Ovary (tissue), 9 donors: ENCODE results near the gene MRAS. TPM values are rescaled to one million over a fixed set of nuclear protein-coding genes. Genes with fewer than 3 reads are reported as not detected.
"Not testable (repeated sequence)": the region's sequence is repeated elsewhere in the genome, so short reads cannot be mapped to it uniquely, and the experiment has no call there.

Experiments
- DNase-seq, 5 donors: peaks; one replicate each; pipeline ENCODE4 v3.0.0-alpha.2; 2019 to 2020
- H3K27ac ChIP-seq, 2 donors: fragments of 200-600 bp; one replicate each; pipeline versions ENCODE4 v1.5.1 to v1.8.0; 2019 to 2022
- H3K27me3 ChIP-seq: fragments of 200-600 bp; one replicate; pipeline ENCODE4 v1.8.0; 2022
- H3K36me3 ChIP-seq: fragments of 200-600 bp; sonication (generic); one replicate; pipeline ENCODE4 v1.5.1; 2019
- H3K4me1 ChIP-seq: one replicate; pipeline ENCODE4 v1.8.1; 2013; ENCODE audit warnings: mild to moderate bottlenecking, moderate library complexity; ENCODE audit not compliant: insufficient read depth
- H3K4me3 ChIP-seq: fragments of 200-600 bp; sonication (generic); one replicate; pipeline ENCODE4 v1.5.1; 2017
- H3K9me3 ChIP-seq, 2 donors: fragments of 200-600 bp in 1 of 2; sonication (generic) in 1 of 2; one replicate each; pipeline versions ENCODE4 v1.5.1 to v1.8.1; 2013 to 2019; ENCODE audit warnings: mild to moderate bottlenecking in 1 of 2, moderate library complexity in 1 of 2
- CTCF ChIP-seq, 3 donors: fragments of 450-650 bp in 2 of 3; fragments of 200-600 bp in 1 of 3; IDR thresholded peaks; one replicate each; pipeline versions ENCODE4 v1.5.1 to v1.8.0; 2016 to 2022; ENCODE audit warnings: antibody characterized with exemption in 3 of 3, mild to moderate bottlenecking in 1 of 3
- EP300 ChIP-seq: sonication (generic); formaldehyde crosslinking; IDR thresholded peaks from one replicate; pipeline ENCODE4 v1.6.1; 2017; ENCODE audit warnings: antibody characterized with exemption
- WGBS, 3 donors: extraction: QIAGEN DNeasy Blood & Tissue Kit in 1 of 3; methylation state at CpG; one replicate each; pipeline versions ENCODE4 v1.1.5 to v1.1.7; 2013 to 2017; 5-methylcytosine and 5-hydroxymethylcytosine counted together
- intact Hi-C, 4 donors: fragments of 100-400 bp; cut with DNase I; formaldehyde crosslinking; loops; one replicate each; pipeline versions ENCODE4 v1.11.0 to v1.15.1; 2022 to 2023
- polyA plus RNA-seq, 2 donors: library from polyadenylated mRNA; stranded (reverse); fragments of 200-250 nt in 1 of 2; fragments of 350-450 nt in 1 of 2; fragmentation: Illumina TruSeq in 1 of 2; extraction: RNeasy Lipid Tissue Mini Kit (QIAGEN cat#74804) in 1 of 2; gene quantifications; one replicate each; pipeline ENCODE4 v1.2.3, GENCODE V29; 2013 to 2014
- total RNA-seq, 7 donors: library from RNA; depleted of rRNA in 2 of 7; stranded (reverse); fragments of >200 nt in 2 of 7; fragmentation: NEBNext Ultra II Directional in 3 of 7; extraction: Animal tissue kit (Norgen Biotek cat#: 25700) in 3 of 7; gene quantifications; one replicate each; pipeline versions ENCODE4 v1.1.0 to v1.2.4, GENCODE V29; 2016 to 2023
- donor health status: DM: no; HTN: no; CAD: no; lungs with moderate emphysema.
- donor health status: DM: no; HTN: no; CAD: no.
- donor health status: Bipolar disorder and iron deficiency.
- donor health status: DM: yes; HTN: yes; CAD: no.
- donor health status: DM: no; HTN: no; CAD: no.
- donor health status: DM: yes; HTN: yes; CAD: no.

MRAS gene
- total and polyA plus RNA-seq, 9 donors: 35.9 to 148 (median 80.5) TPM

- Histone ChIP-seq H3K27ac (no peak overlapping the region), H3K27me3 (no peaks in the 10 kb centered on the region), H3K36me3 (no peaks in the 10 kb centered on the region), H3K4me3 (no peak overlapping the region), H3K9me3 (no peaks in the 10 kb centered on the region), H3K4me1 (no peaks in the 10 kb centered on the region)
- intact Hi-C loops: no loop called here
- 85 to 87% (median 86%) methylated on average over 43 of the region's 43 CpGs for WGBS, 3 donors
- DNase-seq: peak in 1 of 5 donors; percentile 28
- TF ChIP-seq EP300: no peak
Observed at GRCh38 chr3:138451595-138452162, 103.3 kb downstream of the MRAS start.

- Histone ChIP-seq H3K4me1 (no peaks in the 10 kb centered on the region), H3K27me3 (no peaks in the 10 kb centered on the region), H3K9me3 (no peaks in the 10 kb centered on the region), H3K36me3 (no peaks in the 10 kb centered on the region), H3K4me3 (no peak overlapping the region), H3K27ac (no peak overlapping the region)
- 54 to 67% (median 62%) methylated on average over 6 of the region's 6 CpGs for WGBS, 3 donors
- intact Hi-C loops: no loop called here
- DNase-seq: peak in 1 of 5 donors; percentile 14
- TF ChIP-seq CTCF (IDR thresholded peaks at IDR 0.05): no peak
Observed at GRCh38 chr3:138452436-138452835, 104.1 kb downstream of the MRAS start.

GRCh38 chr3:138453940-138454339 lies 105.6 kb downstream of the MRAS start:
- H3K27me3 ChIP-seq, H3K36me3 ChIP-seq, H3K9me3 ChIP-seq, H3K4me3 ChIP-seq, H3K4me1 ChIP-seq, H3K27ac ChIP-seq, intact Hi-C loops: not testable (repeated sequence)
- 86 to 88% (median 88%) methylated on average over 8 of the region's 8 CpGs for WGBS, 3 donors
- DNase-seq: peak in 1 of 5 donors; percentile 1

Other genes starting within 250 kb of the MRAS start
- gene DZIP1L, start 233.0 kb upstream of the MRAS start, total RNA-seq: 10 to 100 TPM; 17.2 to 29.0 (median 22.2) TPM
- 1 to 10 TPM; 4.9 to 8.5 TPM for gene DZIP1L, start 233.0 kb upstream of the MRAS start, polyA plus RNA-seq
- not detected for gene A4GNT, start 216.2 kb upstream of the MRAS start, total RNA-seq
- gene A4GNT, start 216.2 kb upstream of the MRAS start, polyA plus RNA-seq: not detected
- 10 to 100 TPM in 6 of 7 donors, 1 to 10 TPM in 1; 8.5 to 16.0 (median 15.0) TPM for gene DBR1, start 173.7 kb upstream of the MRAS start, total RNA-seq
- gene DBR1, start 173.7 kb upstream of the MRAS start, polyA plus RNA-seq: 10 to 100 TPM in 1 of 2 donors, 1 to 10 TPM in 1; 8.6 to 14.7 TPM
- gene ARMC8, start 161.3 kb upstream of the MRAS start, total RNA-seq: 10 to 100 TPM; 34.3 to 49.2 (median 45.8) TPM
- 10 to 100 TPM; 14.3 to 24.4 TPM for gene ARMC8, start 161.3 kb upstream of the MRAS start, polyA plus RNA-seq
- 1 to 10 TPM in 3 of 7 donors, under 1 TPM in 4; 0.43 to 9.8 (median 0.82) TPM for gene NME9, start 18.7 kb upstream of the MRAS start, total RNA-seq
- gene NME9, start 18.7 kb upstream of the MRAS start, polyA plus RNA-seq: under 1 TPM; 0.23 to 0.54 TPM
- gene ESYT3, start 86.0 kb downstream of the MRAS start, total RNA-seq: 1 to 10 TPM in 3 of 7 donors, under 1 TPM in 4; 0.48 to 2.0 (median 0.83) TPM
- gene ESYT3, start 86.0 kb downstream of the MRAS start, polyA plus RNA-seq: under 1 TPM; 0.53 to 0.70 TPM
- 100 to 1,000 TPM in 1 of 7 donors, 10 to 100 TPM in 6; 49.1 to 101 (median 68.1) TPM for gene CEP70, start 245.7 kb downstream of the MRAS start, total RNA-seq
- gene CEP70, start 245.7 kb downstream of the MRAS start, polyA plus RNA-seq: 10 to 100 TPM; 12.4 to 15.5 TPM